Measurements from ENCODE around the gene GAREM1. TPM values are rescaled to one million over a fixed set of nuclear protein-coding genes. Genes with fewer than 3 reads are reported as not detected.

GAREM1 gene
- total RNA-seq, 1 experiment from 2014 or later: 11.1 TPM

DNA sequence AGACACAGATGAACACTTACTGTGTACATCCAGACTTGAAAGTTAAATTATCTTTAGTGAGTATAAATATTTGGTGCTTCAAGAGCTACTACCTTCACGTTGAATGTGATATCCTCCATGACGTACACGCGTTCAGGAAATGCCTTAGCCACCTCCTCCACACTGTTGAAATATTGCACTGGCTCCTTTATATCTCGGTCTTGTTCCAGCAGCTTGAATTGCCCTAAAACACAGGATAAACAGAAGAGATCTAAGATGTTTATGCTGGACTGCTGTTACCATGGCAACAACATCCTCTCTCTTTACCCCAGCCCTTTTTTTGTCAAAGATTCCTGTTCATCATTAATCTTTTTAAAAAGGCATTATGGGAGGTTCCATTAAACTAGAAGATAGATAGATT is 160.6 kb downstream of the GAREM1 start (continued):
- no peak for TF ChIP-seq TCF7L2 (IDR thresholded peaks at IDR 0.05; ENCODE audit: borderline replicate concordance, extremely low read depth, insufficient read depth, insufficient read length)
- TF ChIP-seq CEBPB (IDR thresholded peaks at IDR 0.05; ENCODE audit: low read depth): no peak

DNA sequence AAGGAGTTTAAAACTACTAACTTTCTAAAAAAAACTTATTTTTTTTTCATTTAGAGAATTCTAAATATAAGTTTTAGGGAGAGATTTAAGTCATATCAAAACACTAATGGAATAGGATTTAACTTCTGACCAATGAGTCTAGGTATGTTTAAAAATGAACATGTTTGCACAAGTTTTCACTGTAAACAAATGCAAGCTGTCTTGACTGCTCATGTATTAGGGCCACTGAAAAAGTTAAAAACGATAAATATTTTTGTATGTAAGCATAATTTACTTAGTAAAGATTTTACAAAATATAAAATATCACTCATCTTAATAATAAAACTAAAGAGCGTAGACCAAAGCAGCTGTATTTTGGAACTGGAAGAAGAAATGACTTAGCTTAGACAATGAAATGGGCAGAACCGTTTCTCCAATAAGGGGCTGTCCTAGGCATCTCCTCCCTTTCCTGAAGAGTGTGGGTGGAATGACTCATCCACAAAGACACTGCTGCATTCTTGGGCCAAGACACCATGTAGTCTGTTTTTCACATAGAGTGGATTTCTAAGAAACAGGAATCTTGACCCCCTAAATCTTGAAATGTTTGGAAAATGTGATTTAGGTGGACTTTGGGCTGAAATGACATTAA is 162.1 kb downstream of the GAREM1 start:
- POLR2A ChIA-PET: interaction anchor here (0.9 kb wide), 1 partner anchor 9 kb away, joined by 3 read pairs; no protein-coding TSS in a partner anchor
- H3K27ac ChIP-seq (ENCODE audit: low read depth, low read length): peak overlapping the region; percentile 30; the same call in 1 of the 2 replicates
- no peaks in the 10 kb centered on the region for H3K36me3 ChIP-seq (ENCODE audit: control insufficient read depth in 1 of 2, insufficient read depth in 2 of 2, low read length in 2 of 2)
- TSS peak; percentile 51 for BruUV-seq (replicated peaks)
- DNase-seq (ENCODE audit: low read depth, low spot score) (peak; percentile 72), ATAC-seq (peak; percentile 100)
- H3K9me3 ChIP-seq (ENCODE audit: control insufficient read depth in 1 of 2, insufficient read depth in 1 of 2, low read depth in 1 of 2, low read length in 2 of 2): no peaks in the 10 kb centered on the region
- no peaks in the 10 kb centered on the region for H3K27me3 ChIP-seq (ENCODE audit: insufficient read depth, low read length)
- no peaks in the 10 kb centered on the region for H3K79me2 ChIP-seq (ENCODE audit: insufficient read depth, low read length)
- peaks cover 8 to 13% of the 10 kb centered on the region in 2 experiments for H3K4me1 ChIP-seq (ENCODE audit: control insufficient read depth in 1 of 2, insufficient read depth in 2 of 2, low read length in 2 of 2)
- intact Hi-C loops (cut with micrococcal nuclease): no loop called here
- H2AFZ ChIP-seq (ENCODE audit: low read depth, low read length, poor library complexity, severe bottlenecking): no peak overlapping the region
- H3K4me2 ChIP-seq (ENCODE audit: low read length): peak overlapping the region; percentile 76
- no peak overlapping the region for H3K9ac ChIP-seq (ENCODE audit: low read length)
- TF ChIP-seq ZFX (IDR thresholded peaks at IDR 0.05): no peak
- no peak for TF ChIP-seq RAD21 (IDR thresholded peaks at IDR 0.05; ENCODE audit: low read depth)
- TF ChIP-seq, protein P1, sequence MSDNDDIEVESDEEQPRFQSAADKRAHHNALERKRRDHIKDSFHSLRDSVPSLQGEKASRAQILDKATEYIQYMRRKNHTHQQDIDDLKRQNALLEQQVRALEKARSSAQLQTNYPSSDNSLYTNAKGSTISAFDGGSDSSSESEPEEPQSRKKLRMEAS (IDR thresholded peaks at IDR 0.05): no peak
- TF ChIP-seq SIN3A (IDR thresholded peaks at IDR 0.05; ENCODE audit: low read depth): no peak
- no peak for TF ChIP-seq CEBPB (IDR thresholded peaks at IDR 0.05; ENCODE audit: low read depth)
- TF ChIP-seq, protein P2, sequence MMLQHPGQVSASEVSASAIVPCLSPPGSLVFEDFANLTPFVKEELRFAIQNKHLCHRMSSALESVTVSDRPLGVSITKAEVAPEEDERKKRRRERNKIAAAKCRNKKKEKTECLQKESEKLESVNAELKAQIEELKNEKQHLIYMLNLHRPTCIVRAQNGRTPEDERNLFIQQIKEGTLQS (IDR thresholded peaks at IDR 0.05): no peak
- TF ChIP-seq POLR2AphosphoS5 (IDR thresholded peaks at IDR 0.05; ENCODE audit: low read depth, low read length): 0 out of 2 replicates have a peak, but pooled peaks have one; percentile 20
- TF ChIP-seq CBX3 (IDR thresholded peaks at IDR 0.05; ENCODE audit: low read depth): peak; percentile 43; the same call in 1 of the 2 replicates
- no peak for TF ChIP-seq YY1 (IDR thresholded peaks at IDR 0.05; ENCODE audit: extremely low read depth, insufficient replicate concordance, low read depth, low read length)
- TF ChIP-seq ZNF274 (IDR thresholded peaks at IDR 0.05; ENCODE audit: low read depth, low read length): no peak
- TF ChIP-seq, protein P3, sequence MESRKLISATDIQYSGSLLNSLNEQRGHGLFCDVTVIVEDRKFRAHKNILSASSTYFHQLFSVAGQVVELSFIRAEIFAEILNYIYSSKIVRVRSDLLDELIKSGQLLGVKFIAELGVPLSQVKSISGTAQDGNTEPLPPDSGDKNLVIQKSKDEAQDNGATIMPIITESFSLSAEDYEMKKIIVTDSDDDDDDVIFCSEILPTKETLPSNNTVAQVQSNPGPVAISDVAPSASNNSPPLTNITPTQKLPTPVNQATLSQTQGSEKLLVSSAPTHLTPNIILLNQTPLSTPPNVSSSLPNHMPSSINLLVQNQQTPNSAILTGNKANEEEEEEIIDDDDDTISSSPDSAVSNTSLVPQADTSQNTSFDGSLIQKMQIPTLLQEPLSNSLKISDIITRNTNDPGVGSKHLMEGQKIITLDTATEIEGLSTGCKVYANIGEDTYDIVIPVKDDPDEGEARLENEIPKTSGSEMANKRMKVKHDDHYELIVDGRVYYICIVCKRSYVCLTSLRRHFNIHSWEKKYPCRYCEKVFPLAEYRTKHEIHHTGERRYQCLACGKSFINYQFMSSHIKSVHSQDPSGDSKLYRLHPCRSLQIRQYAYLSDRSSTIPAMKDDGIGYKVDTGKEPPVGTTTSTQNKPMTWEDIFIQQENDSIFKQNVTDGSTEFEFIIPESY (IDR thresholded peaks at IDR 0.05; ENCODE audit: extremely low read depth, insufficient replicate concordance, low read length): no peak
- peak; percentile 76 for TF ChIP-seq FOSL1 (IDR thresholded peaks at IDR 0.05; ENCODE audit: low read depth)
- no peak for TF ChIP-seq SP1 (IDR thresholded peaks at IDR 0.05; ENCODE audit: low read depth)
- no peak for TF ChIP-seq EZH2 (IDR thresholded peaks at IDR 0.05)
- TF ChIP-seq POLR2A (IDR thresholded peaks at IDR 0.05; ENCODE audit: borderline replicate concordance, extremely low read depth, insufficient read depth, insufficient read length): no peak
- TF ChIP-seq JUND (IDR thresholded peaks at IDR 0.05): peak; percentile 78
- TF ChIP-seq EGR1 (IDR thresholded peaks at IDR 0.05; ENCODE audit: low read depth): peak; percentile 95
- no peak for TF ChIP-seq SRF (IDR thresholded peaks at IDR 0.05; ENCODE audit: low read depth)
- H4K20me1 ChIP-seq (ENCODE audit: insufficient read depth): no peaks in the 10 kb centered on the region
- H3K9me2 ChIP-seq (ENCODE audit: insufficient read depth): no peaks in the 10 kb centered on the region
- H3K4me3 ChIP-seq (replicated peaks in 1 of 2; ENCODE audit: low read depth in 1 of 2, low read length in 2 of 2): peak overlapping the region in 1 of 2 experiments; percentile 29; a peak in 2 of 4 replicates
- RAD21 ChIA-PET (ENCODE audit: low non-redundant PET in 1 of 2, low total read pairs in 2 of 2, uncharacterized antibody in 2 of 2, unreplicated experiment in 2 of 2): no interaction called here
- CTCF ChIA-PET: interaction anchor here (2.3 kb wide), 1 partner anchor 19 kb away, joined by 11 read pairs; no protein-coding TSS in a partner anchor

Data from HCT116 (cell line).